AG08396 (cell line): ENCODE data around the gene TMEM131.
"Not testable (repeated sequence)": the region's sequence is repeated elsewhere in the genome, so short reads cannot be mapped to it uniquely, and the experiment has no call there.

Experiments
- DNase-seq: peaks from one replicate; pipeline ENCODE4 v3.0.0; 2012; ENCODE audit warnings: low spot score, mixed read lengths

Gene TMEM131

DNA sequence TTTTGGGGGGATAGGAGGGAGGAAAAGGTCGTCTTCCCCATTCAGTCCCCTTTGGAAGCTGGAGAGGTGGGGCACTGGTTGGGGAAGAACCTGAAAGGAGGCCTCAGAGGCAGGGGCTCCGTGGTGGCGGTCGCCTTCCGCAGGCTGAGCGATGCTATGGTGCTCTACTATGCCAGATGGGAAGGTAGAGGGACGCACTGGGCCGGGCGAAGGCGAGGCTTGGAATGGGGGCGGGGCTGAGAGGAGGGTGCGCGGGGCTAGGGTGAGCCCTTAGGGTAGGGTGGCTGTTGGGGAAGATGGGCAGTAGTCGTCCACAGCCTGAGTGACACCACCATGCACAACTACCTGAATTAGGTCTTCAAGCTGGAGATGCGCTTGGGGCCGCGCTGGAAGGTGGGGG lies 271.2 kb downstream of the TMEM131 start:
- no peak for DNase-seq

DNA sequence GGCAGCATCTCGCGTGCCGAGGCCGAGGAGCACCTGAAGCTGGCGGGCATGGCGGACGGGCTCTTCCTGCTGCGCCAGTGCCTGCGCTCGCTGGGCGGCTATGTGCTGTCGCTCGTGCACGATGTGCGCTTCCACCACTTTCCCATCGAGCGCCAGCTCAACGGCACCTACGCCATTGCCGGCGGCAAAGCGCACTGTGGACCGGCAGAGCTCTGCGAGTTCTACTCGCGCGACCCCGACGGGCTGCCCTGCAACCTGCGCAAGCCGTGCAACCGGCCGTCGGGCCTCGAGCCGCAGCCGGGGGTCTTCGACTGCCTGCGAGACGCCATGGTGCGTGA lies 271.7 kb downstream of the TMEM131 start:
- no peak for DNase-seq

GRCh38 chr2:97723156-97724072 lies 272.3 kb downstream of the TMEM131 start:
- no peak for DNase-seq

GRCh38 chr2:97722227-97722626 lies 273.5 kb downstream of the TMEM131 start:
- no peak for DNase-seq

GRCh38 chr2:97720746-97721145 lies 275.0 kb downstream of the TMEM131 start:
- DNase-seq, result no peak

DNA sequence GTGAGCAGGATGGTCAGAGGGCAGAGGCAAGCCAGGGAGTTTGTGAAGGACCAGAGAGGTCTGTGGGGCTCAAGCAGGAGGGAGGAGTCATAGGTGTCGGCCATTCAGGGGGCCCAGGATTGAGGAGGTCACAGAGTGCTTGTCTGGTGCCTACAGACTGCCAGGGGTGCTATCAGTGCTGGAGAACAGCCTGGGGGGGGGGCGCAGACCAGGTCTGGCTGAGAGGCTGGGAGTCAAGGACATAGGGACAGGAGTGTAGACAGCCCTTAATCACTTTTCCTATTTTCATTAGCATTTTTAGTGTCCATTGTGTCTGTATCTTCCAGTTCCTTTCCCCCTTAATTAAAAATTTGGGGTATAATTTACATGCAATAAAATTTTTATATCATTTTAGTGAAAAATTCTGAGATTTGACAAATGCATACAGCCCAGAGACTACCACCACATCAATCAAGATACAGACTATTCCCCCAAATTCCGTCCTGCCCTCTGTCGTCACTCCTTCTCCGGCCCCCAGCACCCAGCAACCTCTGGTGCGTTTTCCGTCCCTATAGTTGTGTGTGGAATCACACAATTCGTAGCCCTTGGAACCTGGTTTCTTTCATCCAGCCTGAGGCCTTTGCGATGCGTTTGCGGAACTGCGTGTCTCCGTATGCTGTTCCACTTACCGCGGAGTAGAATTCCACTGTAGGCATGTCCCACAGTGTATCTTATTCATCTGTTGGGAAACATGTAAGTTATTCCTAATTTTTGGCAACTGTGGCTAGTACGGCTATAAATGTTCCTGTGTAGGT lies 276.2 kb downstream of the TMEM131 start:
- no peak for DNase-seq

DNA sequence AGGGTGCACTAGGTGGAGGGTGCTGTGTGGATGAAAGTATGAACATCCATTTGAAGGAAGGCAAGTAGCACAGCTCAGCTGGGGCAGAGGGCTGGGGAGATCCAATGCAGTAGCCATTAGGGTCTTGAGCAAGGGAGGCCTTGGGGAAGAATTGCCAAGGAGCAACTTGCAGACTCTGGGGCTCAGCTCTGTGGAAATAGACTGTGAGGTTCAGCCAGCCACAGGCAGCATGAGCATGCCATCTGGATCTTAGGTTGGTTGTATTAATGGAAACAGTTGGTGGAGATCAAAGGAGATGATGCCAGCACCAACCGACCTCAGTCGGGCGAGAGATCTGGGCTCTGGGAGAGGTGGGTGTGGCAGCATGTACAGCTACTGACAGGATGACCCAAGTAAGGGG lies 276.8 kb downstream of the TMEM131 start:
- DNase-seq, result no peak

GRCh38 chr2:97718051-97718882 lies 277.5 kb downstream of the TMEM131 start:
- no peak for DNase-seq

DNA sequence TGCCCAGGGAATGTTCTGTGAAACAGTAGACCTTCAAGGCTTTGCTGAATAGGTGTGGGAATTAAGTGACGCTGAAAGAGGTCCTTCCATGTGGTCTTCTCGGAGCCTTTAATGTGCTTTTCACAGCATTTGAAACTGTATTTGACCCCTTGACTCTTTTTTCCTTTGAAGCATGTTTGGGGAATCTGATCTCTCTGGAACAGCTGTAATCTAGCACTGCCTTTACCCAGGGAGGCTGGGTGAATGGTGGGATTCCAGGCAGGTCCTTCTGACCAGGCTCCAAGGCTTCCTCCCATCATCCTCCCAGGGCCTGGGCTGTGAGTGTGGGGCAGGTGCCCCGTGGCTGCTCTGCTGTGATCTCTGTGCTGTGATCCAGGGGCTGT lies 278.1 kb downstream of the TMEM131 start:
- no peak for DNase-seq

DNA sequence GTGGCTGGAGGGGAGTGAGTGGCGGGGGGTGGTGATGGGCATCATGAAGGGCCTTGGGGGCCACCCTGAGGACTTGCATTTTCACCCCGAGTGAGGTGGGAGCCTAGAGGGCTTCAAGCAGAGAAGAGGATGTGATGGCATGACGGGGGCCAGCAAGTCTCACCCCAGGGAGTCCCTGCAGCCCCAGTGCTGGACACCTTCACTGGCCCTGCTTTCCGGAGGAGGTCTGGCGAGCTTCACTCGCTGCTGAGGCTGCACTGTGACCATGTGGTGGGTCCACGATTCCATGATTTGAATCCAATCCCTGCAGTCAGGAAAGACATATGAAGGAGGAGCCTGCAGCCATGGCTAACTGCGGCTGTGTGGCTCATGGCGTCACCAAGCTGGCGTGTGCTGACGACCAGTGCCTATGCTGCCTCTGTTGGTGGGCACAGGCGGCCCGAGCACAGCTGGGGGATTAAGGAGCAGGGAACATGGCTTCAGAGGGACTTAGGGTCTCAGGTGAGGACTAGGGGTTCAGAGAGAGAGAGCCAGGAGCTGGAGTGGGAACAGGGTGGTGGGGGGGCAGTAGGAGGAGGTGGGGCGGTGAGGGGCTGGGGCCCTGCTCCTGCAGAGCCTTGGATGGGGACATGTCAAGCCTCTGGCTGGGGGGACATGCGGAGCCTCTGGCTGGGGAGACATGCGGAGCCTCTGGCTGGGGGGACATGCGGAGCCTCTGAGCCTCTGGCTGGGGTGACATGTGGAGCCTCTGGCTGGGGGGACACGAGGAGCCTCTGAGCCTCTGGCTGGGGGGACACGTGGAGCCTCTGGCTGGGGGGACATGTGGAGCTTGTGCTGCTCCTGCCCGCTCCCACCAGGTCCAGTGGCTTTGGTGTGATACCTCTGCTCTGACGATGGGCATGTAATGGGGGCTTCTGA lies 278.8 kb downstream of the TMEM131 start:
- DNase-seq, result no peak

GRCh38 chr2:97715951-97716694 lies 279.6 kb downstream of the TMEM131 start:
- no peak for DNase-seq

GRCh38 chr2:97714950-97715652 lies 280.6 kb downstream of the TMEM131 start:
- DNase-seq, result no peak

GRCh38 chr2:97714084-97714949 lies 281.4 kb downstream of the TMEM131 start:
- DNase-seq, result no peak

DNA sequence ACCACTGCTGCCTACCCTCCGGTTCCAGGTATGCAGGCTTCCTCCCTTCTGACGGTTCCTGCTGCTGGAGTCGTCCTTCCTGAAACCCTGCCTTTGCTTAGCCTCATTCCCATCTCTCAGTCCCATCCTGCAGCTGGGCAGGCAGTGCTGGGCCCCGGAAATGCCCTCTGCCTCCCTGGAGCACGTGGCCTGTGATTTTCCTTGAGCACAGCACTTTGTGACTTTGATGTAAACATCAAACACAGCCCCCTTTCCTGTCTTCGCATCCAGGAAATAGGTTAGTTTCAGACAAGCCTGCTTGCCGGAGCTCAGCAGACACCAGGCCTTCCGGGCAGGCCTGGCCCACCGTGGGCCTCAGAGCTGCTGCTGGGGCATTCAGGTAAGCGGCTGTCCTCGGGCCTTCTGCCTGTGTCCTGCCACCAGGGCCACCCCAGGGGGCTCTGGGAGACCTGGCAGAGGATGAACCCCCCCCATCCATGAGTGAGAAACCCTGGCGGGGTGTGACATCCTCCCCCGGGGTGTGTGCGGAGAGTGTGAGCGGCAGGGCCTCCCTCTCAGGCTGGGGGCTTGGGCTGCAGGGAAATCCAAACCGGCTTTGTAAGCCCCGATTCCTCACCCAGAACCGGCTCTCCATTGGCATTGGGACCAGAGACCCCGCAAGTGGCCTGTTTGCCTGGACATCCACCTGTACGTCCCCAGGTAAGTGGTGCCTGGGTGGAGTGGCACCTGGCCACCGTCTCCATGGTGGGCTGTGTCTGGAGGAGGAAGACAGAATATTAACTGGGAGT lies 282.3 kb downstream of the TMEM131 start, which contains the start of gene ZAP70:
Gene ZAP70 (plus strand): TSS at position 281 of the 788 bp plus-strand sequence. CDS start 10,461 bp downstream, outside the sequence.
- no peak for DNase-seq

GRCh38 chr2:97712693-97713295 lies 283.0 kb downstream of the TMEM131 start:
- DNase-seq, result no peak

DNA sequence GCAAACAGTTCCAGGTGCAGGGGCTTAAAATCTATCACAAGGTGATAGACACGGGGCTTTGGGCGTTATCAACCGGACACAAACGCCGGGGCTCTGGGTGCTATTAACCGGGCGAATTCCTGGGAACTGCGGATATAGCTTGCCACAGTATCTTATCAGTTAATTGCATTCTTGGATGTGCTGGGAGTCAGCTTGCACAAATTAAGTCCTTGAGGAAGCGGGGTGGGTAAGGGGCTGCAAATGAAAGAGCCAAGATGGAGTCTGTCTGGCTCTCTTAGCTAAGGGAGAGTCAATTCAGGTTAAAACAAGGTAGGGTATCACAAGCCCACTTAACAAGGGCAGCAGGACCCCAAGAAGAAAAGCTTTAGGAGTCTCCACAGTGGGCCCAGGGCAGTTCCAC lies 283.6 kb downstream of the TMEM131 start:
- not testable (repeated sequence) for DNase-seq

DNA sequence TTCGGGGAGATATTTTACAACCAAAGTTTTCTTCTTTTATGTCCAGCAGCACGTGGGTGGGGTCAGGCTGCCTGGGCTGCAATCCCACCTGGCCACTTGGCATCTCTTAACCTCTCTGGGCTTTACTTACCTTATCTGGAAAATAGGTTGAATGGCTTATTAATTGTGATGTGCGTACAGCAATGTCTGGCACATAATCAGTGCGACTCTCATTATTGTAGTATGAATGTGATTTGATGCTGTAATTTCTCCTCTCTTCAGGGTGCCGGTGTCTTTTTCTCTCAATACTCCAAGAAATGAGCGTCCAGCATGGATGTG lies 284.4 kb downstream of the TMEM131 start:
- DNase-seq, result no peak

DNA sequence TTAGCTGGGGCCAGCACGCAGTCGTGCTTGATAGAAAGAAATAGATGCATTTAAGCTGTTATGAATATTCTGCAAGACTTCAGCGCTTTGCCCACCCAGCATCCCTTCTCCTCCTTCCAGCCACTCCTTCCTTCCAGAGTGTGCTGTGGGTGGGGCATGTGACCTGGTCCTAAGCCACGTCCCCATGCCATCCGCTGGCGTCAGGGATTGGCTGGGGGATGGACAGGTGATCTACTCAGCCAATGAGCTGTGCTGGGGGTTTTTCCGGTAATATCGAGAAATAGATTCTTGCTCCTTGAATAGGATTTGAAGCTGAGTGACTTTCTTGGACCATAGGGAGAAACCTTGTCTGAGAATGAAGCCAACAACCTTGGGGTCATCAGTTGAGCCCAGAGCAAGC lies 287.1 kb downstream of the TMEM131 start:
- no peak for DNase-seq
